Choroid plexus epithelial cell (primary cell): ENCODE data around the gene FDXR.
A peak's percentile ranks its signal among the peaks of the same experiment; 100 is the strongest.

ENCODE experiments used
- DNase-seq: peaks from one replicate; pipeline ENCODE4 v3.0.0-alpha.2; 2010; ENCODE audit warnings: low read depth
- H3K4me3 ChIP-seq: 2 replicates; pipeline ENCODE4 v1.5.1; 2011; ENCODE audit warnings: low read depth, mild to moderate bottlenecking, control low read depth, low read length, moderate library complexity
- TF ChIP-seq, protein P1 (sequence below): conservative IDR thresholded peaks from 2 replicates; pipeline ENCODE4 v1.5.1; 2011; ENCODE audit warnings: low read depth, mild to moderate bottlenecking, control low read depth, inconsistent platforms, low read length, moderate library complexity

The FDXR gene

DNA sequence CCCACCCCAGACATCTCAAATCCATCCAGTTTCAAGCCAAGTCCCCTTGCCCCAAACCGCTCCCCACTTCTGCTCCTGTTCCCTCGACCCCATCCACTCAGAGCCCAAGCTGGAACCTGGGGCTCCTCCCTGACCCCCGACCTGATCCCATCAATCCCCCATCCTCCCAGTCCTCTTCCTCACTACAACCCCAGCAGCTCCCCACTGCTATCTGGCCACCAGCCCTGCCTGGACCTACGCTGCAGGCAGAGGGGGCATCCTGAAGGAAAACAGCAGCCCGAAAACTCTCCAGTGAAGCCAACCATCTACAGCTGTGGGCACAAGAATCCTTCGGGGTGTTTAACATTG is 3.9 kb downstream of the FDXR start:
- no peak for DNase-seq
- no peak overlapping the region for H3K4me3 ChIP-seq
- TF ChIP-seq, protein P1, sequence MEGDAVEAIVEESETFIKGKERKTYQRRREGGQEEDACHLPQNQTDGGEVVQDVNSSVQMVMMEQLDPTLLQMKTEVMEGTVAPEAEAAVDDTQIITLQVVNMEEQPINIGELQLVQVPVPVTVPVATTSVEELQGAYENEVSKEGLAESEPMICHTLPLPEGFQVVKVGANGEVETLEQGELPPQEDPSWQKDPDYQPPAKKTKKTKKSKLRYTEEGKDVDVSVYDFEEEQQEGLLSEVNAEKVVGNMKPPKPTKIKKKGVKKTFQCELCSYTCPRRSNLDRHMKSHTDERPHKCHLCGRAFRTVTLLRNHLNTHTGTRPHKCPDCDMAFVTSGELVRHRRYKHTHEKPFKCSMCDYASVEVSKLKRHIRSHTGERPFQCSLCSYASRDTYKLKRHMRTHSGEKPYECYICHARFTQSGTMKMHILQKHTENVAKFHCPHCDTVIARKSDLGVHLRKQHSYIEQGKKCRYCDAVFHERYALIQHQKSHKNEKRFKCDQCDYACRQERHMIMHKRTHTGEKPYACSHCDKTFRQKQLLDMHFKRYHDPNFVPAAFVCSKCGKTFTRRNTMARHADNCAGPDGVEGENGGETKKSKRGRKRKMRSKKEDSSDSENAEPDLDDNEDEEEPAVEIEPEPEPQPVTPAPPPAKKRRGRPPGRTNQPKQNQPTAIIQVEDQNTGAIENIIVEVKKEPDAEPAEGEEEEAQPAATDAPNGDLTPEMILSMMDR, result no peak

DNA sequence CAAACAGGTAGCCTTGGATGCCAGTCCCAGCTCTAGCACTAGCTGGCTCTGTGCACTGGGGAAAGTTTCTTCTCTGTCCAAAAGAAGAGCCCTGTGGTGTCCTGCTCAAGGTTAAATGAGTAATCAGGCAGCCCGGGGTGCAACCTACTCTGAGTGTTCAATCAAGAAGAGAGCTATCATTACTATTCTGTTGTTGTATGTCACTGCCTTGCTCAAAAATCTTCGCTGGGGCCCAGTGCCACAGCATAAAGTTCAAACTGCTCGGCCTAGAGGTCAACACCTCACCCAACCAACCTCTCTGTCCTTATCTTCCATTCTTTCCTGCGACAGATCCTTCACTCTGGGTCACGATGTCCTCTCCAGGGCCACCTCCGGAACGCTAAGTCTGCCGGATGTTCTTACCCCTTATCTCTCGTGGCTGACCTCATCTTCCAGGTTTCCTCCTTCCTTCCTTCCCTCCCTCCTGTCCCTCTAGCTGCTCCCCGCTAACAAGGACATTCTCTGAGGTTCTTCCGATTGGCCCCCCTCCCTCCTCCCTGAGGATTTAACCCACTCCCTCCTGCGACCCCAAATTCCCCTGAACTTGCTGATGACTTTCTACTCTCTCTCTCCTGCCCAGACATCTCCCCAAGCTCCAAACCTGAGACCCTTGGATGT is 4.4 kb downstream of the FDXR start:
- TF ChIP-seq, protein P1, result no peak
- no peak overlapping the region for H3K4me3 ChIP-seq
- peak; percentile 46 for DNase-seq

DNA sequence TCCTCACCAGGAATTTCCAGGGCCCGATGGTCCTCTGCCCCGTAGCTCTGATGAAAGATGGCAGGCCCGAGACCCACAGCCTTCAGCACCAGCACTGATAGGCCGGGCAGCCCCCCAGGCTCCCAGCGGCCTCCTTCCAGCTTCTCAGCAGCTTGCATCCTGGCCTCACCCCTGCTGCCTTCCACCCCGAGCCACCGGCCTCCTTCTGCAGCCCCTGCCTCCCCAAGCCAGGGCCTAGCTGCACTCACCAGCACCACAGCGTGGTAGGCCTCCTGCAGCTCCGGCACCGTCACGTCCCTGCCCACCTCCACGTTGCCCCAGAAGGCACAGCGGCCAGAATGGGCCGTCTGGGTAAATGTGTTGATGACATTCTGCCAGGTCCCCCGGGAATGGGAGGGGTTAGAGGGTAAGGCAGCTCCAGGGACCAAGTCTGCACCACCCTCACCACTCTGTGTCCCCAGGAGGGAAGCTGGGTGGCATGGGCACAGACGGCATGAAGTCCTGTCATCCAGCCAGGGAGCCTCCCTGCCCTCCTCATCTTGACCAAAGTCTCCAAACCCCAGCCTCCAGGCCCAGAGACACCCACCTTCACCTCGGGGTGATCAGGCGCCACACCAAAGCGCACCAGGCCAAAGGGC is 6.5 kb downstream of the FDXR start:
- TF ChIP-seq, protein P1, result no peak
- no peak overlapping the region for H3K4me3 ChIP-seq
- DNase-seq, result no peak

DNA sequence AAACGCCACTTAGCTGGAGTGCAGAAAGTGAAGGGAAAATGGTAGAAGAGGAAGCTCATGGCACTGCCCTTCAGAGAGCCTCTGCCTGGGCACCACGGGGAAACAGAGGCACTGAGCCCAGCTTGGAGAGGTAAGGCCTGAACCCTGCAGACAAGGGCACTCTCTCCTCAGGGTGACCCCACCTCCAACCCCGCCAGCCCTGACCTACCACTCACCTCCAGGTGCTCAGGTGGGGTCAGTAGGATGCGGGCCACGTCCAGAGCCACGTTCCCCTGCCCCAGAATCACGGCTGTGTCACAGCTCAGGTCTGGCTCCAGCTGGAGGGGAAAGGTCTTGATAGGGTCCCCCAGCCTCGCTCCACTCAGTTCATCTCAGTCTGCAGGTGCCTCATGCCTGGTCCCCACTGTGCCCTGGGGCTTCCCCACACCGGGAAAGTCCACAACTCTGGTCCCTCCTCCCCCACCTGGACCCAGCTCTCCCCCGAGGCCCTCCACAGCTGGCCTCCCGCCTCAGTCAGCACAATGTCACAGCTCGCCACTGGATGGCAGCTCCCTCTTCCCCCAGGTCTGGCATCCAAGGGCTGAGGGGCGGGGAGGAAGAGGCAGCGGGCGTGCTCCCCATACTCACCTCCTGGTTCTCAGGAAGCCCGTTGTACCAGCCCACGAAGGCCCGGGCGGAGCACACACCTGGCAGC is 7.1 kb downstream of the FDXR start:
- DNase-seq, result no peak
- TF ChIP-seq, protein P1, result no peak
- H3K4me3 ChIP-seq, result no peak overlapping the region

DNA sequence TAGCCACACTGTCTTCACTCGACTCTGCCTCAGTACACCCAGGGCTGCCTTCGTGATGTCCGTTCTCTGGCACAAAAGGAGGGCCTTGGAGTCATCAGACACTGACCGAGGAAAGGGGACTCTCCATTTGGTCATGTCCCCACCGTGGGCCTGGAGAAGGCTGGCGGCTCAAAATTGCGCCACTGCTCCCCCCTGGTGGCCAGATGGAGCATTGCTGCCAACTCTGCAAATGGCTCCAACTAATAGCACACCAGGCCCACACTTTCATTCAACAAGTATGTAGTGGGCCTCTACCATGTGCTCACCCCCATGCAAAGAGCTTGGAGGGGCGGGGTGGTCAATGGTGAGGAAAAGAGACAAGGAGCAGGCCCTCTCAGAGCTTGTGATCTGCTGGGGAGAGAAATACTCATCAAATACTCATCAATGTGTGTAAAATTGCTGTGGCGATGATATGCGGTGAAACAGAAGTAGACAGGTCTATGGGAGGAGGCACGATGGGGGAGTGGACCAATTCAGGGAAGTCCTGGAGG is 7.9 kb downstream of the FDXR start:
- TF ChIP-seq, protein P1, result peak; percentile 94
- peak; percentile 73 for DNase-seq
- H3K4me3 ChIP-seq, result no peak overlapping the region

DNA sequence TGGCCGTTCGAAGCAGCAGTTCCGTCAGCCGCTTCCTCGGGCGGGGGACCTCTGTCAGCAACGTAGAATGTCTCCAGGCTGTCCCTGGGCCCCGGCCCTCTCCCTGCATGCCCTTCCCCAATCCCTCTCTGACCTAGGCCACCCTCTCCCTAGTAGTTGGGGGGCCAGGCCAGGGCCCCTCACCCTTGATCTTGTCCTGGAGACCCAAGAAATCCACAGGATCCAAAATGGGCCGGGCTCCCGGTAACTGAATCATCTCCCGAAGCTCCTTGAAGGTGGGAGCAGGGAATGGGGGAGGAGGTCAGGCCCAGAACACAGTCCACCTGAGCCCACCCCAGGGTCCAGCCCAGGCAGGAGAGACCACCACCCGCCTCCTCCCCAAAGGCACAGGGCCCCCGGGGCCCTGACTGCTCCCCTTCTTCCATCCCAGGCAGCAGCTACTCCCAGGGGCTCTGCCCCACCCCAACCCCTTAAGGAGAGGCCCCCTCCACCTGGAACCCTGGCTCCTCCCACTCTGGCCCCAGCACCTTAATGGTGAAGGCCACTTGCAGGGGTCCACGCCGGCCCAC is 8.4 kb downstream of the FDXR start:
- TF ChIP-seq, protein P1, result no peak
- no peak for DNase-seq
- H3K4me3 ChIP-seq, result no peak overlapping the region
